NB4 (cell line): ENCODE data around the gene VPS13C.

ENCODE experiments used
- CTCF ChIP-seq: IDR thresholded peaks from one replicate; pipeline ENCODE4 v1.5.1; 2012; ENCODE audit warnings: low read depth, low read length
- MYC ChIP-seq: IDR thresholded peaks from 2 replicates; pipeline ENCODE4 v1.6.1; 2011; ENCODE audit warnings: low read depth, low read length
- POLR2A ChIP-seq: IDR thresholded peaks from 2 replicates; pipeline ENCODE4 v1.6.1; 2011; ENCODE audit warnings: mild to moderate bottlenecking; ENCODE audit not compliant: insufficient read length; ENCODE audit errors: extremely low read depth
- TF ChIP-seq, protein P1 (sequence below): IDR thresholded peaks from 2 replicates; pipeline ENCODE4 v1.6.1; 2011; ENCODE audit warnings: low read depth, low read length

DNA sequence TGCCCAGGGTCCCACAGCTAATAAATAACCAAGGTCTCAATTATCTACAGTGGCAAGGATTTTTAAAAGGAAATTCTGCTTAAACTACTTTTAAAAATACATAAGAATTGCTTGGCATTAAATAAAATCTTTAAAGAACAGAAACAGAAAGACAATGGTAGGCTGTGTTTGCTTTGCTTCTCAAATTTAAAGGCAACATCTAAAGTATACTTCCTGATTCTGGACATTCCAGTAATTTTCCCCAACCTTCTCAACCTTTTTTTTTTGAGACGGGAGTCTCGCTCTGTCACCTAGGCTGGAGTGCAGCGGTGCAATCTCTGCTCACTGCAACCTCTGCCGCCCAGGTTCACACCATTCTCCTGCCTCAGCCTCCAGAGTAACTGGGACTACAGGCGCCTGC is 5.3 kb downstream of the VPS13C start:
- TF ChIP-seq CTCF = no peak
- no peak for TF ChIP-seq POLR2A
- TF ChIP-seq, protein P1, sequence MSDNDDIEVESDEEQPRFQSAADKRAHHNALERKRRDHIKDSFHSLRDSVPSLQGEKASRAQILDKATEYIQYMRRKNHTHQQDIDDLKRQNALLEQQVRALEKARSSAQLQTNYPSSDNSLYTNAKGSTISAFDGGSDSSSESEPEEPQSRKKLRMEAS = no peak
- no peak for TF ChIP-seq MYC
